ENCODE results near the gene SSBP2. TPM values are rescaled to one million over a fixed set of nuclear protein-coding genes. Genes with fewer than 3 reads are reported as not detected.

The SSBP2 gene
- total and polyA plus RNA-seq, 4 donors, result 17.2 to 99.9 (median 27.3) TPM

DNA sequence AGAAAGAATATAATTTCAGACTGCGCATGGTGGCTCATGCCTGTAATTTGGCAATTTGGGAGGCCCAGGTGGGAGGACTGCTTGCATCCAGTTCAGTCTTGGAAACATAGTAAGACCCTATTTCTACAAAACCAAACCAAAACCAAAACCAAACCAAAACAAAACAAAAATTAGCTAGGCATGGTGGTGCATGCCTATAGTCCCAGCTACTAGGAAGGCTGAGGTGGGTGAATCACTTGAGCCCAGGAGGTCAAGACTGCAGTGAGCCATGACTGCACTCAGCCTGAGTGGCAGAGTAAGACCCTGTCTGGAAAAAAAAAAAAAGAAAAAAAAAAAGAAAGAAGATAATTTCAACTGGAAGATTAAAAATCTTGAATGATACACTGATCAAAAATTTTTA, 220.0 kb downstream of the SSBP2 start:
- H3K27ac ChIP-seq (ENCODE audit: low read depth in 1 of 2, low read length in 1 of 2), result no peak overlapping the region
- no peaks in the 10 kb centered on the region for H3K4me1 ChIP-seq (ENCODE audit: control insufficient read depth in 5 of 5, insufficient read depth in 5 of 5, low read length in 5 of 5)
- H3K4me3 ChIP-seq, result no peak overlapping the region
- no peaks in the 10 kb centered on the region for H3K9me3 ChIP-seq (ENCODE audit: control insufficient read depth in 4 of 4, insufficient read depth in 3 of 4, low read length in 3 of 4)
- no peaks in the 10 kb centered on the region for H3K36me3 ChIP-seq (ENCODE audit: control insufficient read depth in 4 of 4, insufficient read depth in 4 of 4, low read length in 4 of 4)
- 97% methylated on average over 1 of the region's 1 CpG for WGBS, 2 donors
- H3K9ac ChIP-seq (ENCODE audit: insufficient read depth in 1 of 2, low read length in 2 of 2), result no peak overlapping the region
- TF ChIP-seq, protein P1, sequence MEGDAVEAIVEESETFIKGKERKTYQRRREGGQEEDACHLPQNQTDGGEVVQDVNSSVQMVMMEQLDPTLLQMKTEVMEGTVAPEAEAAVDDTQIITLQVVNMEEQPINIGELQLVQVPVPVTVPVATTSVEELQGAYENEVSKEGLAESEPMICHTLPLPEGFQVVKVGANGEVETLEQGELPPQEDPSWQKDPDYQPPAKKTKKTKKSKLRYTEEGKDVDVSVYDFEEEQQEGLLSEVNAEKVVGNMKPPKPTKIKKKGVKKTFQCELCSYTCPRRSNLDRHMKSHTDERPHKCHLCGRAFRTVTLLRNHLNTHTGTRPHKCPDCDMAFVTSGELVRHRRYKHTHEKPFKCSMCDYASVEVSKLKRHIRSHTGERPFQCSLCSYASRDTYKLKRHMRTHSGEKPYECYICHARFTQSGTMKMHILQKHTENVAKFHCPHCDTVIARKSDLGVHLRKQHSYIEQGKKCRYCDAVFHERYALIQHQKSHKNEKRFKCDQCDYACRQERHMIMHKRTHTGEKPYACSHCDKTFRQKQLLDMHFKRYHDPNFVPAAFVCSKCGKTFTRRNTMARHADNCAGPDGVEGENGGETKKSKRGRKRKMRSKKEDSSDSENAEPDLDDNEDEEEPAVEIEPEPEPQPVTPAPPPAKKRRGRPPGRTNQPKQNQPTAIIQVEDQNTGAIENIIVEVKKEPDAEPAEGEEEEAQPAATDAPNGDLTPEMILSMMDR (IDR thresholded peaks at IDR 0.05; ENCODE audit: control extremely low read depth, extremely low read depth), result no peak
- no peaks in the 10 kb centered on the region for H3K27me3 ChIP-seq (ENCODE audit: control insufficient read depth in 3 of 3, insufficient read depth in 3 of 3, low read length in 2 of 3)
- DNase-seq, result no peak
- no peak for ATAC-seq (ENCODE audit: insufficient read depth, low FRiP score)

DNA sequence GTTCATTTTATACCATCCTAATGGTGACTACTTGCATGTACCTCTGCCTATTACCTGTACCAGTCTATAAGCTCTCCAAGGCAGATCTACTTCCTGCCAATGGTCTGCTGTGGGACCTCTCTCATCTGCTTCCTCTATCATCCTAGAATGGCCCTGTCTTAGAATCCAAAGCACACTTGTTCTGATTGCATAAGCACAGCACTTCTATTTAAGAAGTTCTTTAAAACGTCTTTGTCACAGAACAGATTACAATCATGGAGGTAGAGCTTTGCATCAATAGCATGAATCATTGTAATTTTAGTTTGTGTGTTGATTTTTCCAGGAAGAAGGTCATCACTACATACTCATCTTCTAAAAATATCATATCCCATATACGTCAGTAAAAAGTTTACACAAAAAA, 225.2 kb downstream of the SSBP2 start:
- Histone ChIP-seq H3K9ac (ENCODE audit: insufficient read depth in 1 of 2, low read length in 2 of 2) (no peak overlapping the region), H3K27me3 (ENCODE audit: control insufficient read depth in 3 of 3, insufficient read depth in 3 of 3, low read length in 2 of 3) (no peaks in the 10 kb centered on the region), H3K4me3 (no peak overlapping the region), H3K9me3 (ENCODE audit: control insufficient read depth in 4 of 4, insufficient read depth in 3 of 4, low read length in 3 of 4) (no peaks in the 10 kb centered on the region), H3K36me3 (ENCODE audit: control insufficient read depth in 4 of 4, insufficient read depth in 4 of 4, low read length in 4 of 4) (no peaks in the 10 kb centered on the region), H3K4me1 (ENCODE audit: control insufficient read depth in 5 of 5, insufficient read depth in 5 of 5, low read length in 5 of 5) (peaks cover 0 to 14% (median 0%) of the 10 kb centered on the region in 5 donors), H3K27ac (ENCODE audit: low read depth in 1 of 2, low read length in 1 of 2) (no peak overlapping the region)
- TF ChIP-seq, protein P1 (IDR thresholded peaks at IDR 0.05; ENCODE audit: control extremely low read depth, extremely low read depth), result no peak
- ATAC-seq (ENCODE audit: insufficient read depth, low FRiP score) (no peak), DNase-seq (no peak)
- WGBS, 2 donors, result 42 to 43% methylated on average over 2 of the region's 2 CpGs

DNA sequence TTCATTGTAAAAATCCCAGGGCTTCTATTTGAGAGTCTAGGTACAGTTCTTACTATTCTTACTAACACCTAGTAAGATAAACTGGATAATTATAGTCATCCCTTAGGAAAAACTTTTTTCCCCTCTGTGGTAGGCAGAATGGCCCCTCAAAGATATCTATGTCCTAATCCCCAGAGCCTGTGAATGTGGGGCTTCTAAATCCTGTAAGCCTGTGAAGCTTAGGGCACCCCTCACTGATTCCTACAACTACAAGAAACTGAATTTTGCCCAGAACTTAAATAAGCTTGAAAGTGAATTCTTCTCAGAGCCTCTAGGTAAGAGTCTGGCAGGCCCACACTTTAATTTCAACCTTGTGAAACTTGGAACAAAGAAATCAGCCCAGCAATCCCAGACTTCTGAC, 226.9 kb downstream of the SSBP2 start:
- no peak overlapping the region for H3K27ac ChIP-seq (ENCODE audit: low read depth in 1 of 2, low read length in 1 of 2)
- TF ChIP-seq, protein P1 (IDR thresholded peaks at IDR 0.05; ENCODE audit: control extremely low read depth, extremely low read depth), result no peak
- no peak overlapping the region for H3K9ac ChIP-seq (ENCODE audit: insufficient read depth in 1 of 2, low read length in 2 of 2)
- H3K4me1 ChIP-seq (ENCODE audit: control insufficient read depth in 5 of 5, insufficient read depth in 5 of 5, low read length in 5 of 5), result peaks cover 0 to 14% (median 0%) of the 10 kb centered on the region in 5 donors
- H3K4me3 ChIP-seq, result no peak overlapping the region
- H3K27me3 ChIP-seq (ENCODE audit: control insufficient read depth in 3 of 3, insufficient read depth in 3 of 3, low read length in 2 of 3), result no peaks in the 10 kb centered on the region
- DNase-seq (no peak), ATAC-seq (ENCODE audit: insufficient read depth, low FRiP score) (no peak)
- no peaks in the 10 kb centered on the region for H3K9me3 ChIP-seq (ENCODE audit: control insufficient read depth in 4 of 4, insufficient read depth in 3 of 4, low read length in 3 of 4)
- no peaks in the 10 kb centered on the region for H3K36me3 ChIP-seq (ENCODE audit: control insufficient read depth in 4 of 4, insufficient read depth in 4 of 4, low read length in 4 of 4)

DNA sequence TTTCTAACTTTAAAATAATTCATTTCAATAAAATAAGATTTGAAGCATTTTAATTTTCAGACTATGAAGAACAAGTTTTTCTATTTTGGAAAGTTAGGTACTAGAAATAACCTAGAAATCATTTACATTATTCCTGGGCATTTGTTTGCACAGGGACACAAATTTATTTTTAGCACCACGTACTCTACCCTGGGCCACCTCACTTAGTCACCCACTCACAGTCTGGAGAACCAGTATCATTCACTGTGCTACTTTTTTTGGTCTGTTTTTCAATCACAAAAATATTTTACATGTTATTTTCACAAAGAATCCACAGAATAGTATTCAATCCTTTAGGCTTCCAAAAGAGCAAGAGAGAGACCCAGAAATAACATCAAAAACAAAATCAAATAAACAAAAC, 228.3 kb downstream of the SSBP2 start:
- 87 to 92% methylated on average over 1 of the region's 1 CpG for WGBS, 2 donors

More for the DNA sequence above, 228.3 kb downstream of the SSBP2 start:
- ATAC-seq (ENCODE audit: insufficient read depth, low FRiP score) (no peak), DNase-seq (no peak)
- no peak overlapping the region for H3K9ac ChIP-seq (ENCODE audit: insufficient read depth in 1 of 2, low read length in 2 of 2)
- peaks cover 0 to 14% (median 0%) of the 10 kb centered on the region in 5 donors for H3K4me1 ChIP-seq (ENCODE audit: control insufficient read depth in 5 of 5, insufficient read depth in 5 of 5, low read length in 5 of 5)
- no peaks in the 10 kb centered on the region for H3K9me3 ChIP-seq (ENCODE audit: control insufficient read depth in 4 of 4, insufficient read depth in 3 of 4, low read length in 3 of 4)
- TF ChIP-seq, protein P1 (IDR thresholded peaks at IDR 0.05; ENCODE audit: control extremely low read depth, extremely low read depth), result no peak
- no peak overlapping the region for H3K4me3 ChIP-seq
- H3K36me3 ChIP-seq (ENCODE audit: control insufficient read depth in 4 of 4, insufficient read depth in 4 of 4, low read length in 4 of 4), result no peaks in the 10 kb centered on the region
- no peaks in the 10 kb centered on the region for H3K27me3 ChIP-seq (ENCODE audit: control insufficient read depth in 3 of 3, insufficient read depth in 3 of 3, low read length in 2 of 3)
- H3K27ac ChIP-seq (ENCODE audit: low read depth in 1 of 2, low read length in 1 of 2), result no peak overlapping the region

Measured in lung (tissue), 12 donors.